ENCODE results near the gene CSPG4. TPM values are rescaled to one million over a fixed set of nuclear protein-coding genes. Genes with fewer than 3 reads are reported as not detected.

CSPG4 gene
- total and polyA plus RNA-seq, 10 of the 15 experiments (the other 5 are each of a cell fraction or from before 2014, with no cell fraction given) = 0.02 to 2.2 (median 0.76) TPM

- TF ChIP-seq HSF1 (IDR thresholded peaks at IDR 0.05; ENCODE audit: low read depth, low read length) = no peak
- no peak for TF ChIP-seq YY1 (IDR thresholded peaks at IDR 0.05; ENCODE audit: low read depth, low read length)
- no peak for TF ChIP-seq SIN3A (IDR thresholded peaks at IDR 0.05; ENCODE audit: low read depth, low read length)
- no peak for TF ChIP-seq ZNF207 (IDR thresholded peaks at IDR 0.05; ENCODE audit: borderline replicate concordance)
- peak; percentile 37; the same call in 1 of the 2 replicates for TF ChIP-seq SMC3 (IDR thresholded peaks at IDR 0.05; ENCODE audit: borderline replicate concordance, low read length)
- no peak for TF ChIP-seq CBX5 (IDR thresholded peaks at IDR 0.05; ENCODE audit: low read depth)
- no peak for TF ChIP-seq MTA3 (IDR thresholded peaks at IDR 0.05; ENCODE audit: borderline replicate concordance, low read length)
- no peak for TF ChIP-seq TBL1XR1 (IDR thresholded peaks at IDR 0.05; ENCODE audit: low read depth, low read length)
- TF ChIP-seq SREBF1 (IDR thresholded peaks at IDR 0.05; ENCODE audit: low read length) = no peak
- no peak for TF ChIP-seq MXI1 (IDR thresholded peaks at IDR 0.05; ENCODE audit: low read depth, low read length)
- peak; percentile 81 for TF ChIP-seq HDGF (IDR thresholded peaks at IDR 0.05)
- no peak for TF ChIP-seq TCF3 (IDR thresholded peaks at IDR 0.05; ENCODE audit: borderline replicate concordance, insufficient read depth, low read depth, low read length)
- TF ChIP-seq EED (IDR thresholded peaks at IDR 0.05; ENCODE audit: low read depth) = no peak
- TF ChIP-seq CBFB (IDR thresholded peaks at IDR 0.05; ENCODE audit: low read depth) = no peak
- no peak for TF ChIP-seq WRNIP1 (IDR thresholded peaks at IDR 0.05; ENCODE audit: borderline replicate concordance, low read depth, low read length)
- peak; percentile 50; the same call in 1 of the 2 replicates for TF ChIP-seq MLLT1 (IDR thresholded peaks at IDR 0.05)
- no peak for TF ChIP-seq USF2 (IDR thresholded peaks at IDR 0.05; ENCODE audit: borderline replicate concordance, low read depth, low read length)
- TF ChIP-seq BHLHE40 (IDR thresholded peaks at IDR 0.05; ENCODE audit: borderline replicate concordance in 1 of 2, low read depth in 2 of 2, low read length in 1 of 2) = peak in 1 of 2 experiments; percentile 18; a peak in 1 of 4 replicates
- TF ChIP-seq KDM1A (IDR thresholded peaks at IDR 0.05; ENCODE audit: borderline replicate concordance) = no peak
- TF ChIP-seq ZBED1 (IDR thresholded peaks at IDR 0.05; ENCODE audit: borderline replicate concordance) = no peak
- no peak for TF ChIP-seq BRCA1 (IDR thresholded peaks at IDR 0.05; ENCODE audit: low read depth, low read length)
- no peak for TF ChIP-seq ZBTB4 (CRISPR knock-in tag; IDR thresholded peaks at IDR 0.05)
- TF ChIP-seq SIX5 (IDR thresholded peaks at IDR 0.05; ENCODE audit: low read depth, low read length, severe bottlenecking) = no peak
These were observed 8.3 kb upstream of the CSPG4 start (continued) for GRCh38 chr15:75720787-75721479.
